ENCODE data around the gene STRIP2. TPM values are rescaled to one million over a fixed set of nuclear protein-coding genes. Genes with fewer than 3 reads are reported as not detected.

The STRIP2 gene
- total RNA-seq, 1 experiment from 2014 or later: 9.9 TPM

DNA sequence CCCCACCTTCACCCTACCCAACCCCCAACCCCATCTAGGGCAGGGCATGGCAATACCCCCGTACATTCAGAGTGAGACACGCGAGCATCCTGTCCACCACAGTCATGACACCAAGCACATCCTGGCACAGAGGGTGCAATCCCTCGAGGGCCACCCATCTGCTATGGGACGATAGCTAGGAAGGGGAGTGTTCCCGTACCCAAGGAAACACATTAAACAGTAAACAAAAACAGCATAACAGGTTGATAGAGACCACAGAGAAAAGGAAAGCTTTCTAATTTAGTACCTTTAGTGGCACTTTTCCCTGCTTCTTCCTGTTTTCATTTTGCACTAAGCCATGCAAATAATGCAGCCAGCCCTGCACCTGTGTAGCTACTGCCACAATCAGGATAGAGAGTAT is 65.8 kb downstream of the STRIP2 start:
- Histone ChIP-seq H3K79me1 (ENCODE audit: insufficient read depth, low read depth, low read length, poor library complexity, severe bottlenecking) (no peaks in the 10 kb centered on the region), H3K27ac (ENCODE audit: insufficient read length, low read depth, low read length) (no peak overlapping the region), H3K9ac (ENCODE audit: extremely low read depth, insufficient read length, low read length) (no peak overlapping the region), H3K18ac (ENCODE audit: insufficient read length, low read depth, low read length) (no peak overlapping the region), H3K4me1 (ENCODE audit: insufficient read depth, low read length) (no peaks in the 10 kb centered on the region), H2AFZ (ENCODE audit: low read length) (no peak overlapping the region), H3K23ac (ENCODE audit: insufficient read length, low read depth, low read length) (no peak overlapping the region), H3K4ac (ENCODE audit: low read depth, low read length) (no peak overlapping the region), H2BK12ac (ENCODE audit: insufficient read length, low read depth, low read length) (no peak overlapping the region), H3K56ac (ENCODE audit: insufficient read length, low read depth, low read length) (no peak overlapping the region), H2AK5ac (ENCODE audit: insufficient read length, low read length) (no peak overlapping the region), H2BK15ac (ENCODE audit: low read depth, low read length) (no peak overlapping the region), H3K27me3 (ENCODE audit: insufficient read depth, low read length) (no peaks in the 10 kb centered on the region; the same call in 1 of the 2 replicates), H3T11ph (ENCODE audit: low read length) (no peak overlapping the region), H4K91ac (ENCODE audit: insufficient read length, low read depth, low read length) (no peak overlapping the region), H3K23me2 (ENCODE audit: insufficient read length, low read depth, low read length, poor library complexity, severe bottlenecking) (peaks cover 14% of the 10 kb centered on the region), H4K8ac (replicated peaks; ENCODE audit: insufficient read length, low read depth, low read length) (no peak overlapping the region), H4K20me1 (ENCODE audit: control insufficient read depth, insufficient read depth, insufficient read length) (no peaks in the 10 kb centered on the region), H2BK120ac (ENCODE audit: low read depth, low read length, poor library complexity, severe bottlenecking) (no peak overlapping the region), H2BK5ac (ENCODE audit: insufficient read length, low read length) (no peak overlapping the region), H3K14ac (ENCODE audit: insufficient read depth, low read length) (no peak overlapping the region), H3K9me3 (ENCODE audit: control insufficient read depth, low read depth, low read length) (no peaks in the 10 kb centered on the region), H3K4me2 (ENCODE audit: insufficient read depth, insufficient read length, low read length) (no peak overlapping the region), H3K79me2 (ENCODE audit: insufficient read depth, low read length) (no peaks in the 10 kb centered on the region), H4K5ac (ENCODE audit: insufficient read length, low read depth, low read length) (no peak overlapping the region), H2BK20ac (ENCODE audit: low read depth, low read length, poor library complexity, severe bottlenecking) (no peak overlapping the region)
- Mint-ChIP-seq H3K4me3 (no peak overlapping the region; a peak in 1 of 5 replicates), H3K36me3 (ENCODE audit: insufficient read depth in 1 of 3, low read depth in 3 of 3) (no peaks in the 10 kb centered on the region), H3K4me1 (peaks cover 9 to 15% of the 10 kb centered on the region in 2 experiments), H3K9me3 (no peaks in the 10 kb centered on the region), H3K27me3 (ENCODE audit: low read depth) (peaks cover 46% of the 10 kb centered on the region), H3K27ac (no peak overlapping the region; a peak in 1 of 7 replicates)
- TF ChIP-seq, protein P1, sequence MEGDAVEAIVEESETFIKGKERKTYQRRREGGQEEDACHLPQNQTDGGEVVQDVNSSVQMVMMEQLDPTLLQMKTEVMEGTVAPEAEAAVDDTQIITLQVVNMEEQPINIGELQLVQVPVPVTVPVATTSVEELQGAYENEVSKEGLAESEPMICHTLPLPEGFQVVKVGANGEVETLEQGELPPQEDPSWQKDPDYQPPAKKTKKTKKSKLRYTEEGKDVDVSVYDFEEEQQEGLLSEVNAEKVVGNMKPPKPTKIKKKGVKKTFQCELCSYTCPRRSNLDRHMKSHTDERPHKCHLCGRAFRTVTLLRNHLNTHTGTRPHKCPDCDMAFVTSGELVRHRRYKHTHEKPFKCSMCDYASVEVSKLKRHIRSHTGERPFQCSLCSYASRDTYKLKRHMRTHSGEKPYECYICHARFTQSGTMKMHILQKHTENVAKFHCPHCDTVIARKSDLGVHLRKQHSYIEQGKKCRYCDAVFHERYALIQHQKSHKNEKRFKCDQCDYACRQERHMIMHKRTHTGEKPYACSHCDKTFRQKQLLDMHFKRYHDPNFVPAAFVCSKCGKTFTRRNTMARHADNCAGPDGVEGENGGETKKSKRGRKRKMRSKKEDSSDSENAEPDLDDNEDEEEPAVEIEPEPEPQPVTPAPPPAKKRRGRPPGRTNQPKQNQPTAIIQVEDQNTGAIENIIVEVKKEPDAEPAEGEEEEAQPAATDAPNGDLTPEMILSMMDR (conservative IDR thresholded peaks at IDR 0.05): no peak
- DNase-seq: no peak
- no CpG with 5 or more reads among the region's 6 CpGs for WGBS (ENCODE audit: extremely low coverage, insufficient read length, low lambda C conversion rate)
